Fibroblast of lung (primary cell): Measurements from ENCODE around the gene MGLL. TPM values are rescaled to one million over a fixed set of nuclear protein-coding genes. Genes with fewer than 3 reads are reported as not detected.

Source experiments
- DNase-seq, 2 donors: peaks; one replicate each; pipeline versions ENCODE4 v3.0.0 to v3.0.0-alpha.2; 2010; ENCODE audit warnings: low read depth in 2 of 2
- H2AFZ ChIP-seq: 2 replicates; pipeline ENCODE4 v1.5.1; 2012; ENCODE audit warnings: low read length, control low read depth, inconsistent platforms
- H3K27ac ChIP-seq: 2 replicates; pipeline ENCODE4 v1.5.1; 2011; ENCODE audit warnings: low read length, control low read depth; ENCODE audit not compliant: insufficient read depth
- H3K27me3 ChIP-seq: 2 replicates; pipeline ENCODE4 v1.5.1; 2011; ENCODE audit warnings: mild to moderate bottlenecking, low read length; ENCODE audit not compliant: control insufficient read depth, insufficient read depth
- H3K36me3 ChIP-seq: 2 replicates; pipeline ENCODE4 v1.5.1; 2011; ENCODE audit warnings: low read length; ENCODE audit not compliant: control insufficient read depth, insufficient read depth
- H3K4me1 ChIP-seq: 2 replicates; pipeline ENCODE4 v1.5.1; 2011; ENCODE audit warnings: low read length; ENCODE audit not compliant: control insufficient read depth, insufficient read depth; ENCODE audit errors: extremely low read depth
- H3K4me2 ChIP-seq: 2 replicates; pipeline ENCODE4 v1.5.1; 2011; ENCODE audit warnings: low read length, control low read depth; ENCODE audit not compliant: insufficient read depth; ENCODE audit errors: extremely low read depth
- H3K4me3 ChIP-seq, 4 experiments: fragments of 200-600 bp in 1 of 4; sonication (generic) in 1 of 4; replicated peaks in 1 of 4; 2 replicates each; pipeline ENCODE4 v1.5.1; 2011 to 2016; ENCODE audit warnings: low read length in 4 of 4, low read depth in 3 of 4, mild to moderate bottlenecking in 3 of 4, control low read depth in 2 of 4, inconsistent platforms in 1 of 4, mixed read lengths in 1 of 4; ENCODE audit not compliant: insufficient read depth in 1 of 4; ENCODE audit errors: control extremely low read depth in 1 of 4
- H3K79me2 ChIP-seq: 2 replicates; pipeline ENCODE4 v1.5.1; 2012; ENCODE audit warnings: mild to moderate bottlenecking, low read length, inconsistent platforms; ENCODE audit not compliant: control insufficient read depth, insufficient read depth
- H3K9ac ChIP-seq: 2 replicates; pipeline ENCODE4 v1.5.1; 2011; ENCODE audit warnings: mild to moderate bottlenecking, low read length, control low read depth; ENCODE audit not compliant: insufficient read depth
- H3K9me3 ChIP-seq: 2 replicates; pipeline ENCODE4 v1.5.1; 2012; ENCODE audit warnings: low read depth, low read length; ENCODE audit not compliant: control insufficient read depth, insufficient read depth
- H4K20me1 ChIP-seq: 2 replicates; pipeline ENCODE4 v1.5.1; 2011; ENCODE audit warnings: low read length; ENCODE audit not compliant: control insufficient read depth, insufficient read depth; ENCODE audit errors: extremely low read depth
- EZH2 ChIP-seq: IDR thresholded peaks from 2 replicates; pipeline ENCODE4 v1.5.1; 2012; ENCODE audit warnings: low read length, control low read depth, mild to moderate bottlenecking; ENCODE audit errors: missing control alignments
- polyA plus RNA-seq, 2 donors: library from polyadenylated mRNA; depleted of rRNA in 1 of 2; stranded (reverse) in 1 of 2; unstranded in 1 of 2; fragments of >200 nt; gene quantifications; 2 replicates each; pipeline ENCODE4 v1.2.1, GENCODE V29; 2011 to 2012; ENCODE audit warnings: missing spikeins in 1 of 2
- total RNA-seq: library from RNA; depleted of rRNA; stranded (reverse); fragments of >200 nt; gene quantifications from 2 replicates; pipeline ENCODE4 v1.2.1, GENCODE V29; 2014
- TF ChIP-seq, protein P1 (sequence below), 2 donors: IDR thresholded peaks in 1 of 2; conservative IDR thresholded peaks in 1 of 2; 1 replicate in 1 of 2; 2 replicates in 1 of 2; pipeline ENCODE4 v1.5.1; 2011 to 2012; ENCODE audit warnings: low read length in 2 of 2, control low read depth in 1 of 2, inconsistent platforms in 1 of 2, low read depth in 1 of 2, mild to moderate bottlenecking in 1 of 2

Gene MGLL
- total and polyA plus RNA-seq, 2 donors (not counting 1 experiment from before 2014, with no cell fraction given) = 60.1 to 122 TPM

GRCh38 chr3:127746400-127747057 lies 75.8 kb downstream of the MGLL start:
- no peak for TF ChIP-seq EZH2
- TF ChIP-seq, protein P1, sequence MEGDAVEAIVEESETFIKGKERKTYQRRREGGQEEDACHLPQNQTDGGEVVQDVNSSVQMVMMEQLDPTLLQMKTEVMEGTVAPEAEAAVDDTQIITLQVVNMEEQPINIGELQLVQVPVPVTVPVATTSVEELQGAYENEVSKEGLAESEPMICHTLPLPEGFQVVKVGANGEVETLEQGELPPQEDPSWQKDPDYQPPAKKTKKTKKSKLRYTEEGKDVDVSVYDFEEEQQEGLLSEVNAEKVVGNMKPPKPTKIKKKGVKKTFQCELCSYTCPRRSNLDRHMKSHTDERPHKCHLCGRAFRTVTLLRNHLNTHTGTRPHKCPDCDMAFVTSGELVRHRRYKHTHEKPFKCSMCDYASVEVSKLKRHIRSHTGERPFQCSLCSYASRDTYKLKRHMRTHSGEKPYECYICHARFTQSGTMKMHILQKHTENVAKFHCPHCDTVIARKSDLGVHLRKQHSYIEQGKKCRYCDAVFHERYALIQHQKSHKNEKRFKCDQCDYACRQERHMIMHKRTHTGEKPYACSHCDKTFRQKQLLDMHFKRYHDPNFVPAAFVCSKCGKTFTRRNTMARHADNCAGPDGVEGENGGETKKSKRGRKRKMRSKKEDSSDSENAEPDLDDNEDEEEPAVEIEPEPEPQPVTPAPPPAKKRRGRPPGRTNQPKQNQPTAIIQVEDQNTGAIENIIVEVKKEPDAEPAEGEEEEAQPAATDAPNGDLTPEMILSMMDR (conservative IDR thresholded peaks at IDR 0.05 in 1 of 2, IDR thresholded peaks at IDR 0.05 in 1 of 2; ENCODE audit: low read depth in 1 of 2, low read length in 2 of 2) = no peak
- Histone ChIP-seq H3K9me3 (no peaks in the 10 kb centered on the region), H3K36me3 (peaks cover 2% of the 10 kb centered on the region), H2AFZ (no peak overlapping the region), H4K20me1 (no peaks in the 10 kb centered on the region), H3K4me3 (no peak overlapping the region), H3K4me1 (peaks cover 38% of the 10 kb centered on the region), H3K79me2 (peaks cover 2% of the 10 kb centered on the region), H3K27ac (no peak overlapping the region), H3K27me3 (no peaks in the 10 kb centered on the region), H3K9ac (no peak overlapping the region), H3K4me2 (no peak overlapping the region)
- no peak for DNase-seq

DNA sequence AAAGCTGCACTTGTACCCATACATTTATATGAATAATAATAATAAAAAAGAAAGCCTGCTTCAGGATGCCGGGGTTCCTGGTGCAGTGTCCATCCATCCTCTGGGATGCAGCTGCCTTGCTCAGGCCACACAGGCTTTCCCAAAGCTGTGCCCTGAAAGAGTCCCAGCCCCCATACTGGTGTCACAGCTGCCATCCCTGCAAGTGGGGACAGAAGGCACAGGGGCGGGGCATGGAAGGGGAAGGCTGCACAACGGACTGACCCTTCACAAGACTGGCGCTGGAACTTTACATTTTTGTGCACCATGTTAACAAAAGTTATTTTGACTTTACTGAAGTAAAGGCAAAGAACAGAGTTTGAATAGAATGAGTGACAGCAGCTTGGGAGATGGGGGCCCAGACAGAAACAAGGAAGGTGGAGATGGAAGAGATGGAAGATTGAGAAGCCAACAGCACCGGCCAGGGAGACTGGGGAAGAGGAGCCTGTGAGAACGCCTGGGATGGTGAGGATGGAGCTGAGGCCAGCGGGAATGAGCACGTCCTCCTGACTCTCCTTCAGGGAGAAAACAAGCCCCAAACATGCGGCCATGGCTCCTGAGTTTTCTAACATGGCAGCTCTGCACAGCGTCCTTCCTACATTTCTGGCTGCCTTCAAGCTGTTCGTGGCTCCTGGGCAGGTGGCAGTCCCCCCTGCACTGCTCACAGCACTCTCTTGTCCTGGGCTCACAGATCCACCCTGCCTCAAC lies 76.5 kb downstream of the MGLL start:
- Histone ChIP-seq H4K20me1 (no peaks in the 10 kb centered on the region), H3K9me3 (no peaks in the 10 kb centered on the region), H3K4me2 (no peak overlapping the region), H3K4me3 (no peak overlapping the region), H3K36me3 (peaks cover 2% of the 10 kb centered on the region), H3K27me3 (no peaks in the 10 kb centered on the region), H3K9ac (no peak overlapping the region), H3K79me2 (peaks cover 2% of the 10 kb centered on the region), H2AFZ (no peak overlapping the region), H3K4me1 (peaks cover 32% of the 10 kb centered on the region), H3K27ac (no peak overlapping the region)
- TF ChIP-seq EZH2 = no peak
- TF ChIP-seq, protein P1 (conservative IDR thresholded peaks at IDR 0.05 in 1 of 2, IDR thresholded peaks at IDR 0.05 in 1 of 2; ENCODE audit: low read depth in 1 of 2, low read length in 2 of 2) = no peak
- DNase-seq = no peak

DNA sequence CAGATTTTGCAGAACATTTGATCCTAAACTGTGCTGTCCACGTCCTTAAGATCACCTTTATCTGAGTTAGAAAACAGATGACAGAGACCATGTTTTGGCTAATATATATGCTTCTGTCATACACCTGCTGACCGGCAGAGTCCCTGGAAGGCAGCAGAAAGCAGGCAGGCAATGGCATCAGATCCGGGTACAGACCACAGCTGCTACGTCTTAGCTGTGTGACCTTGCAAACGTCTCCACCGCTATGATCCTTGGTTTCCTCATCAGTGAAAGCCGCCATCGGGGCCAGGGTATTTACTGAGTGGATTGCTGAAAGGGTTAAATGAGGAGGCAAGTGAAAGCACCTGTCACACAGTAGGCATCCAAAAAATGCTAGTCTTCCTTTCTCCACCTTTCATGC lies 77.4 kb downstream of the MGLL start:
- TF ChIP-seq, protein P1 (conservative IDR thresholded peaks at IDR 0.05 in 1 of 2, IDR thresholded peaks at IDR 0.05 in 1 of 2; ENCODE audit: low read depth in 1 of 2, low read length in 2 of 2) = no peak
- TF ChIP-seq EZH2 = no peak
- H3K4me1 ChIP-seq = peaks cover 25% of the 10 kb centered on the region
- no peak overlapping the region for H3K27ac ChIP-seq
- no peaks in the 10 kb centered on the region for H3K9me3 ChIP-seq
- no peak overlapping the region for H3K4me2 ChIP-seq
- no peaks in the 10 kb centered on the region for H3K27me3 ChIP-seq
- DNase-seq = no peak
- no peak overlapping the region for H3K4me3 ChIP-seq
- no peak overlapping the region for H2AFZ ChIP-seq
- no peaks in the 10 kb centered on the region for H4K20me1 ChIP-seq
- peaks cover 2% of the 10 kb centered on the region for H3K36me3 ChIP-seq
- H3K79me2 ChIP-seq = peaks cover 2% of the 10 kb centered on the region
- no peak overlapping the region for H3K9ac ChIP-seq
